OCI-LY3 (cell line): ENCODE data around the gene TAF1C.
"Not testable (repeated sequence)": the region's sequence is repeated elsewhere in the genome, so short reads cannot be mapped to it uniquely, and the experiment has no call there.

Experiments
- H2AFZ ChIP-seq: fragments of 200-600, 300-600 bp; shearing (Covaris generic); 2 replicates; pipeline ENCODE4 v1.6.0; 2014; ENCODE audit warnings: antibody characterized with exemption, low read depth, low read length
- H3K27ac ChIP-seq: fragments of 200-600, 300-600 bp; sonication (generic); 2 replicates; pipeline ENCODE4 v1.5.1; 2014; ENCODE audit warnings: mild to moderate bottlenecking, low read length, moderate library complexity, mixed read lengths
- H3K27me3 ChIP-seq: fragments of 200-600, 300-600 bp; sonication (generic); 2 replicates; pipeline ENCODE4 v1.6.1; 2014; ENCODE audit warnings: low read depth, low read length, mixed read lengths
- H3K36me3 ChIP-seq: fragments of 200-600, 300-600 bp; sonication (generic); replicated peaks from 2 replicates; pipeline ENCODE3; 2014; ENCODE audit warnings: low read depth, low read length, mixed read lengths
- H3K4me1 ChIP-seq: fragments of 300-600, 200-600 bp; sonication (generic); 2 replicates; pipeline ENCODE4 v1.6.1; 2014; ENCODE audit warnings: low read length, mixed read lengths
- H3K4me2 ChIP-seq: fragments of 200-600, 300-600 bp; sonication (generic); 2 replicates; pipeline ENCODE4 v1.6.1; 2014; ENCODE audit warnings: low read length, mixed read lengths
- H3K4me3 ChIP-seq: fragments of 300-600, 200-600 bp; sonication (generic); 2 replicates; pipeline ENCODE4 v1.5.1; 2014; ENCODE audit warnings: antibody characterized with exemption, mild to moderate bottlenecking, low read length, moderate library complexity
- H3K79me2 ChIP-seq: fragments of 300-600, 200-600 bp; shearing (Covaris generic); 2 replicates; pipeline ENCODE4 v1.6.1; 2014; ENCODE audit warnings: mild to moderate bottlenecking, low read length, mixed read lengths
- H3K9ac ChIP-seq: fragments of 300-600, 200-600 bp; shearing (Covaris generic); 2 replicates; pipeline ENCODE4 v1.6.0; 2014; ENCODE audit warnings: mild to moderate bottlenecking, low read length, moderate library complexity
- H3K9me3 ChIP-seq: fragments of 200-600, 300-600 bp; shearing (Covaris generic); 2 replicates; pipeline ENCODE4 v1.6.1; 2014; ENCODE audit warnings: low read length, mixed read lengths; ENCODE audit not compliant: insufficient read depth
- H4K20me1 ChIP-seq: fragments of 200-600, 300-600 bp; sonication (generic); 2 replicates; pipeline ENCODE4 v1.6.1; 2016; ENCODE audit warnings: low read length, mixed read lengths; ENCODE audit not compliant: insufficient read depth
- EZH2phosphoT487 ChIP-seq: fragments of 200-600 bp; shearing (Covaris generic); IDR thresholded peaks from 2 replicates; pipeline ENCODE4 v1.6.1; 2018; ENCODE audit warnings: antibody characterized with exemption, mixed run types, low read depth
- TF ChIP-seq, protein P1 (sequence below): fragments of 200-600, 300-600 bp; sonication (generic); IDR thresholded peaks from 2 replicates; pipeline ENCODE4 v1.5.1; 2014; ENCODE audit warnings: antibody characterized with exemption, low read length, low read depth

TAF1C gene

DNA sequence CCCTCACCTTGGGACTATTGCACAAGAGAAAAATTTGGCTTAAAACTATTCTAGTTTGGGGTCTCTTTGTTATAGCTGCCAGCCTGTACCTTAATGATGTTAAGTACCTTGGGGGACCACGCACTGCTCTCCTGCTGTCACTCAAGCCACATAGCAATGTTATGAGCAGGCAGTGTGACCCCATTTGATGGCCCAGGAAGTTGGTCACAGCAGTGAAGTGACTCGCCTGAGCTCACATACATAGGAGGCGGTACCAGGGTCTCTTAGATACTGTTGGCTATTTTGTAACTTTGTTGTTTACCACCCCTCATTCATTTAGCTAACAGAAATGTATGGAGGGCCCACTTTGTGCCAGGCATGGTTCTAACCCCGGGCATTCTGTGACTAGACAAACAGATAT, 36.6 kb upstream of the TAF1C start:
- Histone ChIP-seq H3K27ac (no peak overlapping the region), H3K9ac (no peak overlapping the region), H2AFZ (no peak overlapping the region), H3K27me3 (peaks cover 13% of the 10 kb centered on the region), H3K9me3 (no peaks in the 10 kb centered on the region), H4K20me1 (no peaks in the 10 kb centered on the region), H3K36me3 (no peaks in the 10 kb centered on the region), H3K4me2 (no peak overlapping the region), H3K4me3 (no peak overlapping the region), H3K4me1 (no peaks in the 10 kb centered on the region), H3K79me2 (no peaks in the 10 kb centered on the region)
- TF ChIP-seq, protein P1, sequence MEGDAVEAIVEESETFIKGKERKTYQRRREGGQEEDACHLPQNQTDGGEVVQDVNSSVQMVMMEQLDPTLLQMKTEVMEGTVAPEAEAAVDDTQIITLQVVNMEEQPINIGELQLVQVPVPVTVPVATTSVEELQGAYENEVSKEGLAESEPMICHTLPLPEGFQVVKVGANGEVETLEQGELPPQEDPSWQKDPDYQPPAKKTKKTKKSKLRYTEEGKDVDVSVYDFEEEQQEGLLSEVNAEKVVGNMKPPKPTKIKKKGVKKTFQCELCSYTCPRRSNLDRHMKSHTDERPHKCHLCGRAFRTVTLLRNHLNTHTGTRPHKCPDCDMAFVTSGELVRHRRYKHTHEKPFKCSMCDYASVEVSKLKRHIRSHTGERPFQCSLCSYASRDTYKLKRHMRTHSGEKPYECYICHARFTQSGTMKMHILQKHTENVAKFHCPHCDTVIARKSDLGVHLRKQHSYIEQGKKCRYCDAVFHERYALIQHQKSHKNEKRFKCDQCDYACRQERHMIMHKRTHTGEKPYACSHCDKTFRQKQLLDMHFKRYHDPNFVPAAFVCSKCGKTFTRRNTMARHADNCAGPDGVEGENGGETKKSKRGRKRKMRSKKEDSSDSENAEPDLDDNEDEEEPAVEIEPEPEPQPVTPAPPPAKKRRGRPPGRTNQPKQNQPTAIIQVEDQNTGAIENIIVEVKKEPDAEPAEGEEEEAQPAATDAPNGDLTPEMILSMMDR: no peak
- TF ChIP-seq EZH2phosphoT487: no peak

DNA sequence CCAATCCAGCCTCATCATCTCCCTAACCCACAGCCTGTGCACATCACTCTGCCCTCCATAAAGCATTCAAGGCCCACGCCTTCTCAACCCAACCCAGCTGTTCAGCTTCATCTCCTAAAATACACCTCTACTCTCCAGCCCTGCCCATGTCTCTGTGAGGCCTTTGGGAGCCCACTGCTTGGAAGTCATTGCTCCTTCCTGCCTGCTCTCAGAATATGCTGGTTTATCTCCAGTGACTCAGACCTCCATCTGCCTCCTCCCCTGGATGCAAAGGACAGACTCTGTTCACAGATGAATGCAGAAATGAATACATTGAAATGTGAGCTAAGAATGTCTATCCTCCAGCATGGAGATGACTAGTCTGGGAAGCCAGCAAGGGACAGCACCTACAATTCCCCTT, 34.0 kb upstream of the TAF1C start:
- Histone ChIP-seq H3K9me3 (no peaks in the 10 kb centered on the region), H3K27ac (no peak overlapping the region), H3K9ac (no peak overlapping the region), H3K36me3 (no peaks in the 10 kb centered on the region), H4K20me1 (no peaks in the 10 kb centered on the region), H3K4me3 (no peak overlapping the region), H3K27me3 (peaks cover 13% of the 10 kb centered on the region), H2AFZ (no peak overlapping the region), H3K4me1 (no peaks in the 10 kb centered on the region), H3K79me2 (no peaks in the 10 kb centered on the region), H3K4me2 (no peak overlapping the region)
- TF ChIP-seq EZH2phosphoT487: no peak
- TF ChIP-seq, protein P1: no peak

- Histone ChIP-seq H3K9me3 (no peaks in the 10 kb centered on the region), H3K4me2 (no peak overlapping the region), H3K36me3 (no peaks in the 10 kb centered on the region), H2AFZ (no peak overlapping the region), H3K4me1 (no peaks in the 10 kb centered on the region), H3K27ac (no peak overlapping the region), H3K79me2 (no peaks in the 10 kb centered on the region), H3K4me3 (no peak overlapping the region), H4K20me1 (no peaks in the 10 kb centered on the region), H3K9ac (no peak overlapping the region), H3K27me3 (peaks cover 8% of the 10 kb centered on the region)
- TF ChIP-seq, protein P1: no peak
- no peak for TF ChIP-seq EZH2phosphoT487
These were observed 32.1 kb upstream of the TAF1C start for GRCh38 chr16:84218956-84219355.

DNA sequence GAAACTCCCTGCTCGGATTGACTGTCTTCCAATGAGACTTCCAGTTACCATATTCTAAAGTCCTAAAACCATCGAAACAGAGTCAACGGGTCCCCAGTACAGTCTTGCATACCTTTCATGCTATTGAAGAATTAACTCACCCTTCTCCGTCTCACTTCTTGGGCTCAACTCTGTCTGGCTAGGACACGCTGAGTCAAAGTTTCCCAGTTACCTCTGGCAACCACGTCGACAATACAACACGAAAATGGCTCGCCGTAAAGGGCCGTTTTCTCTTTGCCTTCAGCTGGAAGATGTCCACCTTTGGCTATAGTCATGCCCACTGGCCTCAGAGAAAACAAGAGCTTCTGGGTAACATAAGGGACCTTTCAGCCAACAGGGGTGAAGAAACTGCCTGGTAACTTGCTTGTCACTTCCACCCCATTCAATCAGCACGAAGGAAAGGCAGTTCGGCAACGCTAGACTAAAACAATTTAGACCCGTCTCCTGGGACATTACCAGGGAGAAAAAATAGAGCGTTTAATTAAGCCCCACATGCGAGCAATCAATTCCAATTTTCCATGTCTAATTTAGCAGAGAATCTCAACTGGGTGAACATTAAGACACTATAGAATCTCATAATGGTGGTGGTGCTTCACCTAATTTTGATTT, 31.4 kb upstream of the TAF1C start:
- peaks cover 4% of the 10 kb centered on the region for H3K27me3 ChIP-seq
- no peak overlapping the region for H3K27ac ChIP-seq
- H3K79me2 ChIP-seq: no peaks in the 10 kb centered on the region
- no peak overlapping the region for H2AFZ ChIP-seq
- no peaks in the 10 kb centered on the region for H3K9me3 ChIP-seq
- no peak for TF ChIP-seq EZH2phosphoT487
- TF ChIP-seq, protein P1: no peak
- H3K36me3 ChIP-seq: no peaks in the 10 kb centered on the region
- H3K4me3 ChIP-seq: no peak overlapping the region
- no peak overlapping the region for H3K9ac ChIP-seq
- no peaks in the 10 kb centered on the region for H4K20me1 ChIP-seq
- H3K4me1 ChIP-seq: no peaks in the 10 kb centered on the region
- no peak overlapping the region for H3K4me2 ChIP-seq

- H3K27ac ChIP-seq, H2AFZ ChIP-seq, H3K9me3 ChIP-seq, H3K79me2 ChIP-seq, H3K36me3 ChIP-seq, H3K4me2 ChIP-seq, H4K20me1 ChIP-seq, H3K4me3 ChIP-seq, H3K9ac ChIP-seq, H3K27me3 ChIP-seq, H3K4me1 ChIP-seq: not testable (repeated sequence)
These were observed 29.3 kb upstream of the TAF1C start for GRCh38 chr16:84216144-84216543.
